SK-N-SH treated with all-trans-retinoic acid at 6 μM for 48 hours (cell line): Measurements from ENCODE around the gene SCAMP5.

Source experiments
- ATAC-seq: fragments of 200-7000 bp; cut with Tn5 transposase; 3 replicates; pipeline ENCODE4 v1.9.1; 2020; ENCODE audit warnings: mild to moderate bottlenecking, moderate library complexity
- ARNTL ChIP-seq: fragments of 450-650 bp; formaldehyde crosslinking; IDR thresholded peaks from 2 replicates; pipeline ENCODE4 v1.5.0; 2020; ENCODE audit warnings: low read depth, mild to moderate bottlenecking, moderate library complexity, borderline replicate concordance
- BACH2 ChIP-seq: fragments of 250-450 bp; sonication (Bioruptor Pico); IDR thresholded peaks from 2 replicates; pipeline ENCODE4 v1.9.0; 2021; ENCODE audit warnings: mild to moderate bottlenecking, borderline replicate concordance
- CREB5 ChIP-seq: fragments of 250-450 bp; sonication (Bioruptor Pico); IDR thresholded peaks from 2 replicates; pipeline ENCODE4 v1.5.1; 2020; ENCODE audit warnings: low read depth, mild to moderate bottlenecking, moderate library complexity
- CSDC2 ChIP-seq: fragments of 250-450 bp; sonication (Bioruptor Pico); IDR thresholded peaks from 2 replicates; pipeline ENCODE4 v1.5.0; 2020; ENCODE audit warnings: mild to moderate bottlenecking, moderate library complexity
- CSRNP3 ChIP-seq: fragments of 250-450 bp; sonication (Bioruptor Pico); IDR thresholded peaks from 2 replicates; pipeline ENCODE4 v1.5.1; 2021; ENCODE audit warnings: mild to moderate bottlenecking, moderate library complexity
- ESRRG ChIP-seq: fragments of 250-450 bp; sonication (Bioruptor Pico); IDR thresholded peaks from 2 replicates; pipeline ENCODE4 v1.6.1; 2021; ENCODE audit warnings: mild to moderate bottlenecking
- GLIS3 ChIP-seq: fragments of 250-450 bp; sonication (Bioruptor Pico); IDR thresholded peaks from 2 replicates; pipeline ENCODE4 v1.5.0; 2020; ENCODE audit warnings: mild to moderate bottlenecking, moderate library complexity
- ISL1 ChIP-seq: fragments of 250-450 bp; sonication (Bioruptor Pico); IDR thresholded peaks from 2 replicates; pipeline ENCODE4 v2.1.2; 2022; ENCODE audit warnings: mild to moderate bottlenecking, moderate library complexity
- OSR1 ChIP-seq: fragments of 250-450 bp; sonication (Bioruptor Pico); IDR thresholded peaks from 2 replicates; pipeline ENCODE4 v1.8.0; 2022; ENCODE audit warnings: moderate library complexity, mild to moderate bottlenecking, inconsistent platforms
- PATZ1 ChIP-seq: fragments of 250-450 bp; sonication (Bioruptor Pico); IDR thresholded peaks from 2 replicates; pipeline ENCODE4 v1.8.0; 2020; ENCODE audit warnings: mild to moderate bottlenecking, moderate library complexity, borderline replicate concordance
- PPARA ChIP-seq: fragments of 250-450 bp; sonication (Bioruptor Pico); IDR thresholded peaks from 2 replicates; pipeline ENCODE4 v1.5.0; 2020; ENCODE audit warnings: mild to moderate bottlenecking, borderline replicate concordance
- RARB ChIP-seq: fragments of 250-450 bp; sonication (Bioruptor Pico); IDR thresholded peaks from 2 replicates; pipeline ENCODE4 v1.8.0; 2021; ENCODE audit warnings: mild to moderate bottlenecking, moderate library complexity
- TCF4 ChIP-seq: fragments of 250-450 bp; sonication (Bioruptor Pico); IDR thresholded peaks from 2 replicates; pipeline ENCODE4 v1.8.0; 2021; ENCODE audit warnings: mild to moderate bottlenecking, moderate library complexity, borderline replicate concordance
- TOX ChIP-seq: fragments of 250-450 bp; sonication (Bioruptor Pico); IDR thresholded peaks from 2 replicates; pipeline ENCODE4 v1.8.0; 2021; ENCODE audit warnings: mild to moderate bottlenecking, moderate library complexity, borderline replicate concordance
- ZC3H10 ChIP-seq: fragments of 250-450 bp; sonication (Bioruptor Pico); IDR thresholded peaks from 2 replicates; pipeline ENCODE4 v1.5.1; 2021; ENCODE audit warnings: mild to moderate bottlenecking, moderate library complexity
- ZFP30 ChIP-seq: fragments of 450-650 bp; formaldehyde crosslinking; IDR thresholded peaks from 2 replicates; pipeline ENCODE4 v1.5.0; 2022; ENCODE audit warnings: mild to moderate bottlenecking, moderate library complexity
- ZNF565 ChIP-seq: fragments of 450-650 bp; formaldehyde crosslinking; conservative IDR thresholded peaks from 2 replicates; pipeline ENCODE4 v1.5.0; 2020; ENCODE audit warnings: low read depth, mild to moderate bottlenecking, moderate library complexity
- ZNF70 ChIP-seq: fragments of 450-650 bp; formaldehyde crosslinking; IDR thresholded peaks from 2 replicates; pipeline ENCODE4 v1.5.0; 2020; ENCODE audit warnings: mild to moderate bottlenecking, moderate library complexity
- ZNF8 ChIP-seq: fragments of 450-650 bp; formaldehyde crosslinking; IDR thresholded peaks from 2 replicates; pipeline ENCODE4 v1.5.0; 2020; ENCODE audit warnings: mild to moderate bottlenecking, moderate library complexity
- TF ChIP-seq, protein P1 (sequence below): fragments of 250-450 bp; sonication (Bioruptor Pico); IDR thresholded peaks from 2 replicates; pipeline ENCODE4 v1.5.0; 2020; ENCODE audit warnings: mild to moderate bottlenecking, moderate library complexity

Gene SCAMP5

GRCh38 chr15:75016431-75016830 is 21.1 kb downstream of the SCAMP5 start:
- TF ChIP-seq ESRRG (no peak), CREB5 (CRISPR knock-in tag) (no peak), OSR1 (CRISPR knock-in tag) (no peak), TCF4 (no peak), ISL1 (CRISPR knock-in tag) (no peak), ZNF565 (CRISPR knock-in tag) (no peak), PATZ1 (CRISPR knock-in tag) (no peak), ARNTL (CRISPR knock-in tag) (no peak)
- TF ChIP-seq, protein P1, sequence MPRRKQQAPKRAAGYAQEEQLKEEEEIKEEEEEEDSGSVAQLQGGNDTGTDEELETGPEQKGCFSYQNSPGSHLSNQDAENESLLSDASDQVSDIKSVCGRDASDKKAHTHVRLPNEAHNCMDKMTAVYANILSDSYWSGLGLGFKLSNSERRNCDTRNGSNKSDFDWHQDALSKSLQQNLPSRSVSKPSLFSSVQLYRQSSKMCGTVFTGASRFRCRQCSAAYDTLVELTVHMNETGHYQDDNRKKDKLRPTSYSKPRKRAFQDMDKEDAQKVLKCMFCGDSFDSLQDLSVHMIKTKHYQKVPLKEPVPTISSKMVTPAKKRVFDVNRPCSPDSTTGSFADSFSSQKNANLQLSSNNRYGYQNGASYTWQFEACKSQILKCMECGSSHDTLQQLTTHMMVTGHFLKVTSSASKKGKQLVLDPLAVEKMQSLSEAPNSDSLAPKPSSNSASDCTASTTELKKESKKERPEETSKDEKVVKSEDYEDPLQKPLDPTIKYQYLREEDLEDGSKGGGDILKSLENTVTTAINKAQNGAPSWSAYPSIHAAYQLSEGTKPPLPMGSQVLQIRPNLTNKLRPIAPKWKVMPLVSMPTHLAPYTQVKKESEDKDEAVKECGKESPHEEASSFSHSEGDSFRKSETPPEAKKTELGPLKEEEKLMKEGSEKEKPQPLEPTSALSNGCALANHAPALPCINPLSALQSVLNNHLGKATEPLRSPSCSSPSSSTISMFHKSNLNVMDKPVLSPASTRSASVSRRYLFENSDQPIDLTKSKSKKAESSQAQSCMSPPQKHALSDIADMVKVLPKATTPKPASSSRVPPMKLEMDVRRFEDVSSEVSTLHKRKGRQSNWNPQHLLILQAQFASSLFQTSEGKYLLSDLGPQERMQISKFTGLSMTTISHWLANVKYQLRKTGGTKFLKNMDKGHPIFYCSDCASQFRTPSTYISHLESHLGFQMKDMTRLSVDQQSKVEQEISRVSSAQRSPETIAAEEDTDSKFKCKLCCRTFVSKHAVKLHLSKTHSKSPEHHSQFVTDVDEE: no peak
- ATAC-seq: no peak

DNA sequence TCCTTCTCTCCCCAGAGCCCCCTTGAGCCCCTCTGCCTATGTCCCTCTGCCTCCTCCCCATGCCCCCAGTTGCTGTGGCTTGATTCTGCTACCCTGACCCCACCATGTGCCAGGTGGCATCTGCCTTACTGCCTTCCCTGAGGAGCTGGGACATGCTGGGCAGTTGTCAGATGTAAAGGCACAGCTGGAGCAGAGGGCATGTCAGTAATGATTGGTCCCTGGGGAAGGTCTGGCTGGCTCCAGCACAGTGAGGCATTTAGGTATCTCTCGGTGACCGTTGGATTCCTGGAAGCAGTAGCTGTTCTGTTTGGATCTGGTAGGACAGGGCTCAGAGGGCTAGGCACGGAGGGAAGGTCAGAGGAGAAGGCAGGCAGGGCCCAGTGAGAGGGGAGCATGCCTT is 24.6 kb downstream of the SCAMP5 start:
- ATAC-seq: no peak
- TF ChIP-seq ISL1 (CRISPR knock-in tag) (no peak), BACH2 (CRISPR knock-in tag) (no peak), ZNF70 (no peak), ZC3H10 (no peak), ZNF8 (no peak), PATZ1 (CRISPR knock-in tag) (no peak), CSRNP3 (CRISPR knock-in tag) (no peak)

DNA sequence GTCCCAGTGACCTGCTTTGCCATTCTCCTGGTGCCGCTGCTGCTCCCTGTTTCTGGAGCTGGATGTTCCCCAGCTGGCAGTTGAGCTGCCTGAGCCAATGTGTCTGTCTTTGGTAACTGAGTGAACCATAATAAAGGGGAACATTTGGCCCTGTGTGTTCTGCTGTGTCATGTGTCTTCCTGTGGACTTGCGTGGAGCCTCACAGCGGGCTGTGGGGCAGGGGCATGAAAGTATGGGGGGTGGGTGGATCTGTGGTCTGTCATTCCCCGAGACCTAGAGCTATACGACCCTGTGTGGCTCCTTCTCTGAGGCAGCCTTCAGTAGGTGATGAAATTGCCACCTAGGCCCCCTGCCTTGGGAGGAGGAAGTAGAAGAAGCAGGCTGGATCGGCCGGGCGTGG is 26.0 kb downstream of the SCAMP5 start:
- ATAC-seq: no peak
- TF ChIP-seq CSRNP3 (CRISPR knock-in tag) (no peak), TCF4 (no peak), ARNTL (CRISPR knock-in tag) (no peak)
- TF ChIP-seq, all 23 proteins: peak for 0

DNA sequence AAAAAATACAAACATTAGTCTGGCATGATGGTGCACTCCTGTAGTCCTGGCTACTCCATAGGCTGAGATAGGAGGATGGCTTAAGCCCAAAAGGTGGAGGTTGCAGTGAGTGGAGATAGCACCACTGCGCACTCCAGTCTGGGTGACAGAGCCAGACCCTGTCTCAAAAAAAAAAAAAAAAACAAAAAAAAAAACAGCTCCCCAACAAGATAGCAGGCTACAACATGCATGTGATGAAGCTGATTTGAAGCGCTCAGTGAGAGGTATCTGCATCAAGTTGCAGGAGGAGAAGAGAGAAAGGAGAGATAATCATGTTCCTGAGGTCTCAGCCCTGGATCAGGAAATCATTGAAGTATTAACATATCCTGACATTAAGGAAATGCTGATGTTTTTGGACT is 27.4 kb downstream of the SCAMP5 start:
- ATAC-seq: no peak
- TF ChIP-seq ARNTL (CRISPR knock-in tag) (no peak), PPARA (CRISPR knock-in tag) (no peak), ZFP30 (no peak), CSRNP3 (CRISPR knock-in tag) (no peak), TCF4 (no peak), ESRRG (no peak), ZNF8 (no peak), CREB5 (CRISPR knock-in tag) (no peak), RARB (CRISPR knock-in tag) (no peak), CSDC2 (no peak), BACH2 (CRISPR knock-in tag) (no peak), GLIS3 (CRISPR knock-in tag) (no peak), OSR1 (CRISPR knock-in tag) (no peak), TOX (CRISPR knock-in tag) (no peak)
